Stimulated activated CD4-positive, alpha-beta T cell treated with anti-CD3 and anti-CD28 coated beads, Interleukin-12 subunit alpha, Interleukin-12 subunit beta, amount 100 ng/mL, for 24 hours (primary cell): ENCODE results near the gene USH2A.
"Not testable (repeated sequence)": the region's sequence is repeated elsewhere in the genome, so short reads cannot be mapped to it uniquely, and the experiment has no call there.

Experiments
- DNase-seq, 2 experiments: peaks; one replicate each; pipeline ENCODE4 v3.0.0-alpha.2; 2020; ENCODE audit warnings: low read depth in 2 of 2

Gene USH2A

GRCh38 chr1:216049741-216050430, 373.4 kb downstream of the USH2A start:
- no peak for DNase-seq

GRCh38 chr1:216047811-216048572, 375.3 kb downstream of the USH2A start:
- no peak for DNase-seq

- DNase-seq = no peak
Observed at GRCh38 chr1:216046336-216046735, 376.9 kb downstream of the USH2A start.

- DNase-seq = no peak
Observed at GRCh38 chr1:216045400-216045799, 377.8 kb downstream of the USH2A start.

GRCh38 chr1:216044538-216044937, 378.7 kb downstream of the USH2A start:
- DNase-seq = no peak

GRCh38 chr1:216034506-216034905, 388.7 kb downstream of the USH2A start:
- DNase-seq = no peak

GRCh38 chr1:216032961-216033614, 390.2 kb downstream of the USH2A start:
- DNase-seq = no peak

- no peak for DNase-seq
Observed at GRCh38 chr1:216032284-216032683, 391.0 kb downstream of the USH2A start.

GRCh38 chr1:216028631-216029030, 394.6 kb downstream of the USH2A start:
- DNase-seq = no peak

GRCh38 chr1:216024546-216024945, 398.7 kb downstream of the USH2A start:
- DNase-seq = no peak

GRCh38 chr1:216020743-216021345, 402.4 kb downstream of the USH2A start:
- no peak for DNase-seq

GRCh38 chr1:216015116-216015515, 408.1 kb downstream of the USH2A start:
- DNase-seq = no peak

GRCh38 chr1:216014086-216014485, 409.2 kb downstream of the USH2A start:
- DNase-seq = no peak

- not testable (repeated sequence) for DNase-seq
Observed at GRCh38 chr1:216009456-216009855, 413.8 kb downstream of the USH2A start.

GRCh38 chr1:216005916-216006315, 417.3 kb downstream of the USH2A start:
- no peak for DNase-seq

- DNase-seq = no peak
Observed at GRCh38 chr1:215992620-215993019, 430.6 kb downstream of the USH2A start.

- DNase-seq = no peak
Observed at GRCh38 chr1:215987092-215987875, 436.0 kb downstream of the USH2A start.

GRCh38 chr1:215986401-215986800, 436.8 kb downstream of the USH2A start:
- no peak for DNase-seq

- no peak for DNase-seq
Observed at GRCh38 chr1:215983680-215984079, 439.6 kb downstream of the USH2A start.

GRCh38 chr1:215971793-215972441, 451.3 kb downstream of the USH2A start:
- no peak for DNase-seq

GRCh38 chr1:215970406-215970805, 452.8 kb downstream of the USH2A start:
- DNase-seq = no peak
